Erythroblast (primary cell): ENCODE results near the gene GYPC.
"Not testable (repeated sequence)": the region's sequence is repeated elsewhere in the genome, so short reads cannot be mapped to it uniquely, and the experiment has no call there.

Experiments
- DNase-seq, 2 experiments: peaks; one replicate each; lab custom pipeline; 2025; lab: John Stamatoyannopoulos, UW
- GATA1 ChIP-seq: IDR thresholded peaks from 2 replicates; pipeline ENCODE4 v1.6.1; 2011; ENCODE audit warnings: low read depth, mild to moderate bottlenecking, control low read depth, low read length, moderate library complexity
- POLR2A ChIP-seq: IDR thresholded peaks from 2 replicates; pipeline ENCODE4 v1.6.1; 2011; ENCODE audit warnings: mild to moderate bottlenecking, low read length

GYPC gene

GRCh38 chr2:126714191-126714965 lies 58.4 kb downstream of the GYPC start:
- TF ChIP-seq POLR2A (no peak), GATA1 (no peak)
- no peak for DNase-seq

DNA sequence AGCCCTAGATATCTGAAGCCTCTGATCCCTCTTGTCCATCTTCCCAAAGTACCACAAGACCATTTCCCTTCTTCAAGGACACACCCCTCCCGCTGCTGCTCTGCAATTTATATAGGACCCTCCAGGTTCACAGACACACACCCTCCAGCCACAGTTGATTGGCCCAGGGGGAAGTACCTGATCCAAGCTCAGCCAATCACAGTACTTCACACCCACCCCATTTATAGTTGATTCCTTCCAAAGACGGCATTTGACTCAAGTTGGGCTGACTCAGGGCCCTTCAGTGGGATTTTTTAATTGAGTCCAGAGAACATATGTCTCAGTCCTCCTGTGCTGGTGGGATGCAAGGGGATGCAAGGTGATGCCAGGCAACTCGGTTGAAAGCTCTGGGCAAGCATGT lies 59.2 kb downstream of the GYPC start:
- DNase-seq: no peak
- no peak for TF ChIP-seq GATA1
- no peak for TF ChIP-seq POLR2A

DNA sequence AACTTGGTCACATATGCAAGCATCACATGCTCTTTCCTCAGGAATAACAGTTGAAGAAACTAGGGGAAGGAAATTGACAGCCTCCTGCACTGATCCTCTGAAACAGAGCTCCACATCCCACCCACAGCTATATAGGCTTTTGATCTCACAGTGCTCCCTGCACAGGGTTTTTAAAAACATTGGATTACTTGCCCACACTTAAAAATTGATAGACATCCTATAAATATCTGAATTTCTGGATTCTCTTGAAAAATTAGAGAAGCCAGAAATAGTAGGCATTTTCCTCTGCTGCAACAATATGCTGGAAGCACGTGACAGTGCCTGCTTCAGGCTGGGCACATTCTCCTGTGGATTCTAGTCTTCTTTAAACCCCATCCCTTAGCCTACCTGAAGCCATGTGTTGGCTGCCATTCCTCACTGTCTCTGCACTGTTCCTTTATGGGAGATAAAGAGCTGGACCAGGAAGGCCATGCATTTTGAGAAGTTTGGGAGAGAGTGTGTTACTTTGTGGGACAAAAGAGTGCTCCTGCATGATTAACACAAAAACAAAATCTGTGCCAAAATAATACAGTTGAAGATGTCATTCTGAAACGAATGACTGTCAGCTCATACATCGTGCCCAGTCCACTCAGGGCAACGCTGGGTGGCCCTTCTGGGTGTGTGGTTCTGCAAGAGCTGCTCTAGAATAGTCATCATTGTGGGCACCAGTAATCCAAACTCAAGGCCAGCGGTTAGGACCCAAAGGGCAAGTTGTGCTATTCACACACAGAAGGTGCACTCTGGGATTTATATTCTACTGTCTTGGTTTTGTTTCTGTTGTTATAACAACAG lies 59.8 kb downstream of the GYPC start:
- TF ChIP-seq POLR2A: no peak
- no peak for TF ChIP-seq GATA1
- DNase-seq: no peak

- DNase-seq: not testable (repeated sequence)
Observed at GRCh38 chr2:126717277-126717676, 61.3 kb downstream of the GYPC start.

GRCh38 chr2:126717928-126718327 lies 62.0 kb downstream of the GYPC start:
- TF ChIP-seq GATA1 (no peak), POLR2A (no peak)
- DNase-seq: no peak

DNA sequence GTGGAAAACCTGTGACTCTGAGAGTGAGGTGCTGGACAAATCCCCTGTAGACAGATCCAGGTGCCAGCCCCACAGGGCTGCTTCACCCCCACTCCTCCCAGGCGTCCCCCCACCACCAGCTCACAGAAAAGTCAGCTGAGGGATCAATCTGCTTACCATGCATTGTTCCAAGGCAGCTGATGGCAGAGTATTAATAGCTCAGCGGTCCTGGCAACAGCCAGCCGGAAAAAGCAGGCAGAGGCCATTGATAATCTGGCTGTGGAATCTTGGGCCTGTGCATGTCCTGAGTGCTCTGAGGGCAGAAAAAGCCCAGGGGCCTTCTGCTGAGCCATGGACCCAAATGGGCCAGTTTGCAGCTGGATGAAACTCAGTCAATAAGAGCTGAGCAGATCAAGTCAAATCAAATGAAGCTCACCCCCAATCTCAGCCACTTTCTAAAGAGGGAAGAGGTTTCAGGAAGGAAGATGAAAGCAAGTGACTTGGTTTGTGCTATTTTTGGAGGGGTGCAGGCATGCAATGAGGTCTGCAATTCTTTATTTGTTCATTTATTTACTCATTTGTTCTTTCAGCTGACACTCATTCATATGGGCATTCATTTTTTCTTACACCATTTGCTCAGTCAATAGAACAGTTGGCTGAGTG lies 63.4 kb downstream of the GYPC start:
- no peak for DNase-seq
- TF ChIP-seq POLR2A (no peak), GATA1 (no peak)

- TF ChIP-seq GATA1 (no peak), POLR2A (no peak)
- DNase-seq: no peak
Observed at GRCh38 chr2:126719833-126720351, 63.9 kb downstream of the GYPC start.

GRCh38 chr2:126720638-126721037 lies 64.7 kb downstream of the GYPC start:
- no peak for DNase-seq

DNA sequence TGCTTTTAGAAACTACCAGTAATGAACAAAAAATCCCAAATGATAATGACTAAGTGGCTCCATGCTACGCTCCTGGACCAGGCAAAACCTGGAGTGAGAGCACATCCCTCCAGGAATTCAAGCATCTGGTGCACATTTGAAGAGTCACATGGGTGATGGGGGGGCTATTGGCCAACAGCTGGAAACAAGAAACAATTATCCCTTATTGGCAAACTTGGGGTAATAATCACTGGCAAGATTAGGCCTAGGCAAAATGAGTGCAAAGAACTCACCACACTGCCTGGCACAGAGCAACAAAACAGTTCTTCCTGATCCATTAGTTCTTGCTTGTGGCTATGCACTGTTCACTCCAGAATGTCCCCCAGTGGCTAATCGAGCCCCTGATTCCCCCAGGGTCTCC lies 66.1 kb downstream of the GYPC start:
- TF ChIP-seq GATA1: no peak
- no peak for TF ChIP-seq POLR2A
- no peak for DNase-seq

More at GRCh38 chr2:126720638-126721037, 64.7 kb downstream of the GYPC start:
- TF ChIP-seq POLR2A: no peak
- TF ChIP-seq GATA1: no peak

- DNase-seq: no peak
- no peak for TF ChIP-seq GATA1
- TF ChIP-seq POLR2A: no peak
Observed at GRCh38 chr2:126722546-126722945, 66.6 kb downstream of the GYPC start.

GRCh38 chr2:126723281-126723815 lies 67.4 kb downstream of the GYPC start:
- no peak for TF ChIP-seq POLR2A
- TF ChIP-seq GATA1: no peak
- no peak for DNase-seq

DNA sequence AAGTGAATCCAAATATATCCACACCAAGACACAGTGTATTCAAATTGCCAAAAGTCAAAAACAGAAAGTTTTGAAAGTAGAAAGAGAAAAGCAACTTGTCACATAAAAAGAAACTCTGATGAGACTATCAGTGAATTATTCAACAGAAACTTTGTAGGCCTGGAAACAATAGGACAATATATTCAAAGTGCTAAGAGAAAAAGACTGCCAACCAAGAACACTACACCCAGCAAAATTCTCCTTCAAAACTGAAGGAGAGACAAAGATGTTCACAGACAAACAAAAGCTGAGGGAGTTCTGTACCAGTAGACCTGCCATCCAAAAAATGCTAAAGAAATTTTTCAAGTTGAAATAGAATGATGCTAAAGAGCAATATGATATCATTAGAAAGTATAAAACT lies 69.6 kb downstream of the GYPC start:
- TF ChIP-seq GATA1: no peak
- no peak for TF ChIP-seq POLR2A
- no peak for DNase-seq

DNA sequence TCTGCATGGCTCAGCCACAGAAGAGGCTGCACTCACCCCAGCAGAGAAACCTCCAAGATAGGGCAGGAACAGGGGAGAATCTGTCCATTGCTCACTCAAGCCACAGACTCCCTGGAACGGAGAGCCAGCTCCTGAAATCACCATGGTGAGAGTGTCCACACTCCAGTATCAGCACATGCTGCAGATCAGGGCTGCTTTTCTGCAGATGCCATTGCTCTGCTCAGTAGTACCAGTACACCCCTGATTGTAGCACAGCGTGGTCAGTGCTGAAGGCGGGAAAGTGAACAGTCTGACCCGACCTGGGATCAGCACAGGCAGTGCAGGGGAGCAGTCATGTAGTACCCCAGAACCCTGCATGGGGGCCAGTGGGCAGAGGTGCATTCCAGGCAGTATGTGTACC lies 73.9 kb downstream of the GYPC start:
- DNase-seq: no peak
- no peak for TF ChIP-seq POLR2A
- TF ChIP-seq GATA1: no peak
